ENCODE results near the gene CFAP43. TPM values are rescaled to one million over a fixed set of nuclear protein-coding genes. Genes with fewer than 3 reads are reported as not detected.

The CFAP43 gene
- total RNA-seq, 4 donors from 2014 or later: 0.17 to 0.33 TPM; not detected in 2

DNA sequence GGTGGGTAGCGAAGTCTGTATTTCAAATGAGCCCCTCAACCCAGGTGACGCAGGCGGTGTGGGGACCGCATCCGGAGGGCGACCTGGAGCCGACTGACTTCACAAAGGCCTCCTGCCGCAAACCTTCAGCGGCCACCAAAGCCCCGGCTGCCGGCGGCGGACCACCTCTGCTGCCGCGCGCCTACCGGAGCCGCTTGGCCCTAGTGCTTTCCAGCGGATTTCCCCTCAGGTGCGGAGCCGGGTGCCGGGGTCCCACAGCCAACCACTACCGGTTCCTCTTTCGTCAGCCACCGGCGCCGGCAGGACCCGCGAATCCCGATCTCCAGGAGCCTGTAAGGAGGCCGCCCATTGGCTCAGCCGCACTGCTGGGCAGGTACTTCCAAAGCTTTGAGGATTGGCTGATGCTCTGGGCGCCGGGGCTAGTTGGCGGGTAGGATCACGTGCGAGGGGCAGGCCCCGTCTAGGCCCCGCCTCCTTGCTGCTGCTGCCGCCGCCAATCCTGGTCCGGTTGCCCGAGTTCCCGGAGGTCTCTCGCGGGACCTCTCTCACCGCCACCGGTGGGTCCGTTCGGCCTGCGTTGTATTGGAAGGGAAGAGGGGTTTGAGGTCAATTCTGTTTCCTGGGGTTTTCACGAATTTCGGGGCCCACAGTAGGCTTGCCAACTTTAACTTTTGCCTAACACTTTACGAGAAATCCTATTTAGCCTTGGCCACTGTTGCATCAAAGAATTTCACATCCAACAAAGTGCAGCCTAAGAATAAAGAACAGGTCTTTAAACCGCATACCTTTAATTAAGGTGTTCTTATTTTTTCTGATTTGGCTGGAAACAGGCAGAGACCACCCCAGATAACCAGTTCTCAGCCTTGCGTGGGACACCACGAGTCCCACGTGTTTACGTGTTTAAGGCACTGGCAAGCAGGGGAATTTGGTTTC, 36.8 kb upstream of the CFAP43 start, which contains the start of gene GSTO2:
GSTO2 (plus strand) TSS at position 472 of the 933 bp plus-strand sequence. CDS start 5,732 bp downstream, outside the sequence.
- Histone ChIP-seq H3K4me3 (peak within 1 kb of the TSS; percentile 69 to 93 (median 84)), H3K27ac (replicated peaks in 1 of 4) (peak within 1 kb of the TSS; percentile 84 to 94 (median 90)), H3K9me3 (no peaks in the 10 kb centered on the region), H3K27me3 (no peaks in the 10 kb centered on the region), H3K4me1 (peaks cover 9 to 21% (median 17%) of the 10 kb centered on the region in 4 donors), H3K36me3 (peaks cover 17 to 47% (median 41%) of the 10 kb centered on the region in 4 donors)
- TF ChIP-seq POLR2AphosphoS5 (IDR thresholded peaks at IDR 0.05): peak; percentile 90 to 95
- peak; percentile 74 for TF ChIP-seq POLR2A (IDR thresholded peaks at IDR 0.05; ENCODE audit: low read depth)
- TF ChIP-seq CTCF (IDR thresholded peaks at IDR 0.05): peak in 1 of 3 experiments; percentile 5
- TF ChIP-seq EP300 (IDR thresholded peaks at IDR 0.05): no peak
- intact Hi-C loops (cut with DNase I): loop anchor here (5.0 kb wide), 1 partner anchor 147 kb away; the partner anchor contains the start of gene SFR1
- WGBS: 4% methylated on average over 35 of the region's 59 CpGs
- DNase-seq (ENCODE audit: extremely low spot score): peak; percentile 99

- 5% methylated on average over 10 of the region's 10 CpGs for WGBS
These were observed 36.2 kb upstream of the CFAP43 start for GRCh38 chr10:104268405-104268712.

DNA sequence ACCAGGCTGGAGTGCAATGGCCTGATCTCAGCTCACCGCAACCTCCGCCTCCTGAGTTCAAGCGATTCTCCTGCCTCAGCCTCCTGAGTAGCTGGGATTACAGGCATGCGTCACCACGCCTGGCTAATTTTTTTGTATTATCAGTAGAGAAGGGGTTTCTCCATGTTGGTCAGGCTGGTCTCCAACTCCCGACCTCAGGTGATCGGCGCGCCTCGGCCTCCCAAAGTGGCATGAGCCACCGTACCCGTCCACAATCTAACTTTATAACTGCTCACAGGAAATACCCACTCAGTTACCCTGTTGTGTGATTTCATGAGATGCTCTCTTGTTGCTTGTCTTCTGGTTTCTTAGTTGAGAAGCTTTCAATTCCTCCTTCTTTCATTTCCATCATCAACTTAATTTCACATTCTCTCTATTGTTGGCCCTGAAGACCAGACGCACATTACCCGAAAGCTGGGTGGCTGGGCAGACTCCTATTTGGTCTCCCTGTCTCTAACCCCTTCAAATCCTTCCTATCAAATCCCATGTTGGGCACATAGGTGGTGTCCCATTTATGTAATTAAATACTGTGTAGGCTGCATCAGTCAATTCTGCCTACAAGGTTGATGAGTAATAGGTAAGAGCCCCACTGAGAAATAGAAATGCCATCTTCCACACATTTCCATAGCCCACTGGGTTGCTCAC, 35.7 kb upstream of the CFAP43 start:
- Histone ChIP-seq H3K4me1 (peaks cover 11 to 28% (median 22%) of the 10 kb centered on the region in 4 donors), H3K4me3 (peak overlapping the region; percentile 69 to 93 (median 84)), H3K27ac (replicated peaks in 1 of 4) (peak overlapping the region; percentile 84 to 94 (median 90)), H3K36me3 (peaks cover 22 to 58% (median 50%) of the 10 kb centered on the region in 4 donors), H3K9me3 (no peaks in the 10 kb centered on the region), H3K27me3 (no peaks in the 10 kb centered on the region)
- TF ChIP-seq EP300 (IDR thresholded peaks at IDR 0.05): no peak
- TF ChIP-seq POLR2AphosphoS5 (IDR thresholded peaks at IDR 0.05): no peak
- TF ChIP-seq POLR2A (IDR thresholded peaks at IDR 0.05; ENCODE audit: low read depth): no peak
- no peak for TF ChIP-seq CTCF (IDR thresholded peaks at IDR 0.05)
- 93% methylated on average over 14 of the region's 14 CpGs for WGBS
- no peak for DNase-seq (ENCODE audit: extremely low spot score)
- intact Hi-C loops (cut with DNase I): loop anchor here (5.0 kb wide), 1 partner anchor 146 kb away; the partner anchor contains the start of gene SFR1

More at GRCh38 chr10:104268405-104268712, 36.2 kb upstream of the CFAP43 start:
- Histone ChIP-seq H3K4me3 (peak overlapping the region; percentile 69 to 93 (median 84)), H3K36me3 (peaks cover 18 to 53% (median 45%) of the 10 kb centered on the region in 4 donors), H3K27ac (replicated peaks in 1 of 4) (peak overlapping the region; percentile 84 to 94 (median 90)), H3K9me3 (no peaks in the 10 kb centered on the region), H3K4me1 (peaks cover 9 to 23% (median 19%) of the 10 kb centered on the region in 4 donors), H3K27me3 (no peaks in the 10 kb centered on the region)
- DNase-seq (ENCODE audit: extremely low spot score): no peak
- intact Hi-C loops (cut with DNase I): loop anchor here (5.0 kb wide), 1 partner anchor 146 kb away; the partner anchor contains the start of gene SFR1
- TF ChIP-seq EP300 (IDR thresholded peaks at IDR 0.05): no peak
- TF ChIP-seq CTCF (IDR thresholded peaks at IDR 0.05): no peak
- TF ChIP-seq POLR2AphosphoS5 (IDR thresholded peaks at IDR 0.05): no peak
- TF ChIP-seq POLR2A (IDR thresholded peaks at IDR 0.05; ENCODE audit: low read depth): no peak

- DNase-seq (ENCODE audit: extremely low spot score): no peak
- no peaks in the 10 kb centered on the region for H3K27me3 ChIP-seq
- no peak overlapping the region for H3K4me3 ChIP-seq
- intact Hi-C loops (cut with DNase I): loop anchor here (5.0 kb wide), 1 partner anchor 142 kb away; the partner anchor contains the start of gene SFR1
- H3K9me3 ChIP-seq: no peaks in the 10 kb centered on the region
- WGBS: 90% methylated on average over 5 of the region's 5 CpGs
- TF ChIP-seq CTCF (IDR thresholded peaks at IDR 0.05): no peak
- TF ChIP-seq POLR2A (IDR thresholded peaks at IDR 0.05; ENCODE audit: low read depth): no peak
- TF ChIP-seq EP300 (IDR thresholded peaks at IDR 0.05): no peak
- no peak for TF ChIP-seq POLR2AphosphoS5 (IDR thresholded peaks at IDR 0.05)
- peaks cover 38 to 58% (median 46%) of the 10 kb centered on the region in 4 donors for H3K4me1 ChIP-seq
- peaks cover 43 to 86% (median 78%) of the 10 kb centered on the region in 4 donors for H3K36me3 ChIP-seq
- no peak overlapping the region for H3K27ac ChIP-seq (replicated peaks in 1 of 4)
These were observed 32.6 kb upstream of the CFAP43 start for GRCh38 chr10:104264783-104265182.

Measured in esophagus muscularis mucosa (tissue), 4 donors.